H1 (cell line): ENCODE data around the gene SOS1. TPM values are rescaled to one million over a fixed set of nuclear protein-coding genes. Genes with fewer than 3 reads are reported as not detected.

Experiments
- CTCF ChIA-PET: fragments of 300-600 bp; sonication (Branson Sonifier 250); formaldehyde crosslinking; loops from one replicate; lab custom pipeline; 2021; ENCODE audit not compliant: partially characterized antibody; lab: Charles Lee
- POLR2A ChIA-PET: fragments of 300-600 bp; sonication (Branson Sonifier 250); formaldehyde crosslinking; loops from one replicate; lab custom pipeline; 2021; ENCODE audit warnings: inconsistent platforms; ENCODE audit not compliant: partially characterized antibody; lab: Charles Lee
- DNase-seq, 2 experiments: peaks; one replicate each; pipeline versions ENCODE4 v3.0.0 to v3.0.0-alpha.2; 2010 to 2022; ENCODE audit warnings: low spot score in 2 of 2, low read depth in 1 of 2, mixed read lengths in 1 of 2
- FAIRE-seq: peaks from 2 replicates; lab custom pipeline; 2011; peaks lifted over from hg19 to GRCh38; lab: Jason Lieb, UNC
- H2AFZ ChIP-seq: 2 replicates; pipeline ENCODE4 v1.8.1; 2012; ENCODE audit warnings: low read length, inconsistent platforms
- H2AK5ac ChIP-seq: 2 replicates; pipeline ENCODE4 v1.6.1; 2013; ENCODE audit warnings: low read depth, low read length
- H2BK120ac ChIP-seq: replicated peaks from 2 replicates; pipeline ENCODE3; 2013; ENCODE audit warnings: low read depth, low read length, inconsistent platforms
- H2BK12ac ChIP-seq: 2 replicates; pipeline ENCODE4 v1.6.1; 2013; ENCODE audit warnings: low read depth, low read length
- H2BK15ac ChIP-seq: 2 replicates; pipeline ENCODE4 v1.6.1; 2013; ENCODE audit warnings: low read length
- H2BK20ac ChIP-seq: 2 replicates; pipeline ENCODE4 v1.6.1; 2013; ENCODE audit warnings: low read length
- H2BK5ac ChIP-seq: 2 replicates; pipeline ENCODE4 v1.6.1; 2013; ENCODE audit warnings: low read depth, low read length
- H3K14ac ChIP-seq: 2 replicates; pipeline ENCODE4 v1.6.1; 2013; ENCODE audit warnings: inconsistent platforms; ENCODE audit not compliant: insufficient read length
- H3K18ac ChIP-seq: 2 replicates; pipeline ENCODE4 v1.6.1; 2013; ENCODE audit warnings: low read length; ENCODE audit errors: extremely low read depth
- H3K23ac ChIP-seq: 2 replicates; pipeline ENCODE4 v1.6.1; 2013; ENCODE audit warnings: inconsistent platforms; ENCODE audit not compliant: insufficient read length
- H3K23me2 ChIP-seq: 2 replicates; pipeline ENCODE4 v1.6.1; 2013; ENCODE audit warnings: low read depth, low read length
- H3K27ac ChIP-seq: 2 replicates; pipeline ENCODE4 v1.6.1; 2011; ENCODE audit warnings: low read depth, low read length, inconsistent platforms
- H3K27me3 ChIP-seq, 4 experiments: replicated peaks in 1 of 4; 1 replicate in 1 of 4; 2 replicates in 3 of 4; pipeline versions ENCODE4 v1.6.1 to v1.8.1; 2011 to 2013; ENCODE audit warnings: low read length in 3 of 4, mild to moderate bottlenecking in 3 of 4, inconsistent platforms in 2 of 4, mixed read lengths in 2 of 4, moderate library complexity in 1 of 4; ENCODE audit not compliant: control insufficient read depth in 3 of 4, insufficient read depth in 3 of 4; ENCODE audit errors: extremely low read depth in 1 of 4
- H3K36me3 ChIP-seq, 4 experiments: 2 replicates each; pipeline versions ENCODE4 v1.6.1 to v1.8.1; 2011 to 2013; ENCODE audit warnings: mild to moderate bottlenecking in 4 of 4, low read length in 3 of 4, moderate library complexity in 2 of 4, control low read depth in 1 of 4, inconsistent platforms in 1 of 4; ENCODE audit not compliant: insufficient read depth in 4 of 4, control insufficient read depth in 2 of 4
- H3K4ac ChIP-seq: replicated peaks from 2 replicates; pipeline ENCODE3; 2013; ENCODE audit warnings: low read length, low read depth, mixed read lengths, inconsistent platforms; ENCODE audit not compliant: insufficient read length
- H3K4me1 ChIP-seq, 4 experiments: replicated peaks in 1 of 4; 1 replicate in 1 of 4; 2 replicates in 3 of 4; pipeline versions ENCODE4 v1.6.1 to v1.8.1; 2011 to 2013; ENCODE audit warnings: low read length in 3 of 4, inconsistent platforms in 2 of 4, mixed read lengths in 1 of 4; ENCODE audit not compliant: insufficient read depth in 4 of 4, control insufficient read depth in 3 of 4
- H3K4me2 ChIP-seq, 2 experiments: 2 replicates each; pipeline versions ENCODE4 v1.6.1 to v1.8.1; 2011 to 2013; ENCODE audit warnings: low read depth in 2 of 2, low read length in 2 of 2, control low read depth in 1 of 2, inconsistent platforms in 1 of 2, mild to moderate bottlenecking in 1 of 2; ENCODE audit not compliant: insufficient read depth in 1 of 2
- H3K4me3 ChIP-seq, 4 experiments: fragments of 200-600, 300-600 bp in 1 of 4; sonication (generic), shearing (Covaris generic), sonication (Bioruptor Twin) in 1 of 4; 2 replicates each; pipeline versions ENCODE4 v1.5.1 to v1.8.1; 2011 to 2016; ENCODE audit warnings: low read length in 4 of 4, low read depth in 3 of 4, control low read depth in 2 of 4, inconsistent platforms in 2 of 4, mild to moderate bottlenecking in 2 of 4, mixed read lengths in 1 of 4, moderate library complexity in 1 of 4; ENCODE audit not compliant: insufficient read depth in 2 of 4; ENCODE audit errors: extremely low read depth in 1 of 4
- H3K56ac ChIP-seq: replicated peaks from 2 replicates; pipeline ENCODE3; 2013; ENCODE audit warnings: low read depth, mild to moderate bottlenecking, mixed read lengths, low read length, inconsistent platforms; ENCODE audit not compliant: insufficient read length
- H3K79me1 ChIP-seq: 2 replicates; pipeline ENCODE4 v1.6.1; 2013; ENCODE audit warnings: low read depth, low read length, control low read depth
- H3K79me2 ChIP-seq, 2 experiments: 2 replicates each; pipeline versions ENCODE4 v1.6.1 to v1.8.1; 2012 to 2013; ENCODE audit warnings: low read length in 2 of 2, mild to moderate bottlenecking in 2 of 2, inconsistent platforms in 1 of 2; ENCODE audit not compliant: insufficient read depth in 2 of 2, control insufficient read depth in 1 of 2
- H3K9ac ChIP-seq, 4 experiments: replicated peaks in 1 of 4; 1 replicate in 1 of 4; 2 replicates in 3 of 4; pipeline versions ENCODE4 v1.6.1 to v1.8.1; 2011 to 2013; ENCODE audit warnings: low read depth in 3 of 4, low read length in 3 of 4, control low read depth in 2 of 4, mild to moderate bottlenecking in 2 of 4, moderate library complexity in 2 of 4, inconsistent platforms in 1 of 4; ENCODE audit errors: extremely low read depth in 1 of 4
- H3K9me3 ChIP-seq, 2 experiments: 2 replicates each; pipeline versions ENCODE4 v1.6.1 to v1.8.1; 2012 to 2013; ENCODE audit warnings: mild to moderate bottlenecking in 2 of 2, moderate library complexity in 2 of 2, control low read depth in 1 of 2, inconsistent platforms in 1 of 2, low read depth in 1 of 2, low read length in 1 of 2, mixed read lengths in 1 of 2; ENCODE audit not compliant: insufficient read depth in 2 of 2
- H4K20me1 ChIP-seq, 2 experiments: replicated peaks in 1 of 2; 2 replicates each; pipeline versions ENCODE3 to v1.8.1; 2011 to 2013; ENCODE audit warnings: inconsistent platforms in 2 of 2, low read length in 2 of 2, mild to moderate bottlenecking in 1 of 2; ENCODE audit not compliant: insufficient read depth in 2 of 2, control insufficient read depth in 1 of 2
- H4K5ac ChIP-seq: 2 replicates; pipeline ENCODE4 v1.6.1; 2013; ENCODE audit warnings: low read length, low read depth, mixed read lengths, inconsistent platforms; ENCODE audit not compliant: insufficient read length
- H4K8ac ChIP-seq: 2 replicates; pipeline ENCODE4 v1.8.0; 2013; ENCODE audit warnings: mild to moderate bottlenecking, moderate library complexity, low read length, inconsistent platforms; ENCODE audit not compliant: insufficient read depth; ENCODE audit errors: extremely low read depth
- H4K91ac ChIP-seq: replicated peaks from 2 replicates; pipeline ENCODE3; 2013; ENCODE audit warnings: low read length, mixed read lengths, inconsistent platforms; ENCODE audit not compliant: insufficient read length
- CEBPB ChIP-seq: IDR thresholded peaks from 2 replicates; pipeline ENCODE4 v1.6.1; 2012; ENCODE audit warnings: low read depth, low read length
- CTBP2 ChIP-seq: IDR thresholded peaks from 2 replicates; pipeline ENCODE4 v1.7.0; 2011; ENCODE audit warnings: borderline replicate concordance, mild to moderate bottlenecking, moderate library complexity, mixed read lengths, low read length; ENCODE audit not compliant: insufficient read depth, insufficient read length
- EGR1 ChIP-seq: IDR thresholded peaks from 2 replicates; pipeline ENCODE4 v1.6.1; 2011; ENCODE audit warnings: low read depth, low read length, borderline replicate concordance
- EP300 ChIP-seq, 2 experiments: IDR thresholded peaks; 1 replicate in 1 of 2; 2 replicates in 1 of 2; pipeline ENCODE4 v1.6.1; 2011 to 2012; ENCODE audit warnings: low read depth in 2 of 2, low read length in 2 of 2, mild to moderate bottlenecking in 2 of 2, borderline replicate concordance in 1 of 2, inconsistent platforms in 1 of 2, moderate library complexity in 1 of 2
- GTF2F1 ChIP-seq: IDR thresholded peaks from 2 replicates; pipeline ENCODE4 v1.6.1; 2012; ENCODE audit warnings: low read depth, low read length, improper control_type of control experiment, borderline replicate concordance
- HDAC6 ChIP-seq: IDR thresholded peaks from one replicate; pipeline ENCODE4 v1.7.1; 2012; ENCODE audit warnings: low read depth, mild to moderate bottlenecking, inconsistent platforms, low read length, moderate library complexity
- NANOG ChIP-seq: IDR thresholded peaks from 2 replicates; pipeline ENCODE4 v1.6.1; 2011; ENCODE audit warnings: low read length, low read depth, mild to moderate bottlenecking, inconsistent platforms; ENCODE audit not compliant: insufficient read depth, poor library complexity, severe bottlenecking
- PHF8 ChIP-seq: fragments of 200-600 bp; sonication (generic); conservative IDR thresholded peaks from 2 replicates; pipeline ENCODE4 v1.7.1; 2012; ENCODE audit warnings: low read depth, mild to moderate bottlenecking, inconsistent platforms, low read length, moderate library complexity
- POU5F1 ChIP-seq: IDR thresholded peaks from 2 replicates; pipeline ENCODE4 v1.6.1; 2011; ENCODE audit warnings: low read depth, mild to moderate bottlenecking, low read length, moderate library complexity
- SP2 ChIP-seq: IDR thresholded peaks from 2 replicates; pipeline ENCODE4 v1.6.1; 2012; ENCODE audit warnings: mild to moderate bottlenecking, low read length, inconsistent platforms
- SUZ12 ChIP-seq: fragments of 200-600 bp; sonication (generic); IDR thresholded peaks from 2 replicates; pipeline ENCODE4 v1.6.1; 2012; ENCODE audit warnings: mild to moderate bottlenecking, inconsistent platforms, low read length, moderate library complexity, mixed read lengths
- TCF12 ChIP-seq: IDR thresholded peaks from 2 replicates; pipeline ENCODE4 v1.6.1; 2011; ENCODE audit warnings: low read depth, mild to moderate bottlenecking, low read length
- TEAD4 ChIP-seq: IDR thresholded peaks from 2 replicates; pipeline ENCODE4 v1.6.1; 2012; ENCODE audit warnings: low read depth, low read length, inconsistent platforms, mixed read lengths
- ZNF274 ChIP-seq: IDR thresholded peaks from 2 replicates; pipeline ENCODE4 v1.7.0; 2012; ENCODE audit warnings: low read length, borderline replicate concordance; ENCODE audit errors: extremely low read depth
- polyA plus RNA-seq, 7 experiments: library from polyadenylated mRNA; depleted of rRNA in 3 of 7; stranded (reverse) in 5 of 7; unstranded in 2 of 7; fragments of >200 nt in 5 of 7; fragments of 200-250 nt in 2 of 7; gene quantifications; 1 replicate in 5 of 7; 2 replicates in 1 of 7; 4 replicates in 1 of 7; pipeline versions ENCODE4 v1.2.1 to v1.2.3, GENCODE V29; 2011 to 2013; ENCODE audit warnings: missing spikeins in 2 of 7, mixed read lengths in 2 of 7
- total RNA-seq: library from RNA; stranded (reverse); fragmentation: NEBNext Ultra II Directional; extraction: Animal tissue kit (Norgen Biotek cat#: 25700); gene quantifications from 2 replicates; pipeline ENCODE4 v1.2.1, GENCODE V29; 2021

The SOS1 gene
- total and polyA plus RNA-seq, 2 of the 8 experiments (the other 6 are each of a cell fraction or from before 2014, with no cell fraction given), result 25.7 to 27.0 TPM

- Histone ChIP-seq H3K79me1 (no peaks in the 10 kb centered on the region), H2BK15ac (no peak overlapping the region), H3K4me1 (peaks cover 0 to 3% (median 0%) of the 10 kb centered on the region in 4 experiments; a peak in 1 of 7 replicates), H2BK5ac (no peak overlapping the region), H4K5ac (no peak overlapping the region), H4K20me1 (no peaks in the 10 kb centered on the region), H3K27ac (no peak overlapping the region), H3K4ac (no peak overlapping the region), H3K23me2 (no peaks in the 10 kb centered on the region), H3K27me3 (no peaks in the 10 kb centered on the region), H3K9ac (no peak overlapping the region), H3K56ac (no peak overlapping the region), H4K91ac (no peak overlapping the region), H3K4me3 (no peak overlapping the region), H3K4me2 (no peak overlapping the region), H2BK20ac (no peak overlapping the region), H3K9me3 (no peaks in the 10 kb centered on the region), H3K23ac (no peak overlapping the region), H2BK12ac (no peak overlapping the region), H3K14ac (no peak overlapping the region), H2AFZ (no peak overlapping the region), H2AK5ac (no peak overlapping the region), H3K36me3 (no peaks in the 10 kb centered on the region), H3K79me2 (no peaks in the 10 kb centered on the region), H4K8ac (no peak overlapping the region), H2BK120ac (no peak overlapping the region), H3K18ac (no peak overlapping the region)
- ChIA-PET CTCF (no interaction called here), POLR2A (no interaction called here)
- FAIRE-seq (no peak), DNase-seq (no peak)
- TF ChIP-seq GTF2F1, result no peak
- TF ChIP-seq HDAC6, result no peak
- TF ChIP-seq CEBPB, result no peak
- no peak for TF ChIP-seq EGR1
- TF ChIP-seq PHF8, result no peak
- TF ChIP-seq POU5F1, result no peak
- TF ChIP-seq SUZ12, result no peak
- no peak for TF ChIP-seq NANOG
- no peak for TF ChIP-seq EP300 (IDR thresholded peaks at IDR 0.05; ENCODE audit: borderline replicate concordance in 1 of 2, low read depth in 2 of 2, low read length in 2 of 2)
- TF ChIP-seq SP2, result no peak
- TF ChIP-seq TCF12, result no peak
- no peak for TF ChIP-seq CTBP2
- no peak for TF ChIP-seq TEAD4
- TF ChIP-seq ZNF274, result no peak
Measured at GRCh38 chr2:38973266-38973665, 147.6 kb downstream of the SOS1 start.
